AML-193 (cell line): ENCODE measurements around the gene CTSO.

Experiments used
- DNase-seq, 2 experiments: peaks; one replicate each; lab custom pipeline; 2025; lab: John Stamatoyannopoulos, UW

CTSO gene, protein sequence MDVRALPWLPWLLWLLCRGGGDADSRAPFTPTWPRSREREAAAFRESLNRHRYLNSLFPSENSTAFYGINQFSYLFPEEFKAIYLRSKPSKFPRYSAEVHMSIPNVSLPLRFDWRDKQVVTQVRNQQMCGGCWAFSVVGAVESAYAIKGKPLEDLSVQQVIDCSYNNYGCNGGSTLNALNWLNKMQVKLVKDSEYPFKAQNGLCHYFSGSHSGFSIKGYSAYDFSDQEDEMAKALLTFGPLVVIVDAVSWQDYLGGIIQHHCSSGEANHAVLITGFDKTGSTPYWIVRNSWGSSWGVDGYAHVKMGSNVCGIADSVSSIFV

DNA sequence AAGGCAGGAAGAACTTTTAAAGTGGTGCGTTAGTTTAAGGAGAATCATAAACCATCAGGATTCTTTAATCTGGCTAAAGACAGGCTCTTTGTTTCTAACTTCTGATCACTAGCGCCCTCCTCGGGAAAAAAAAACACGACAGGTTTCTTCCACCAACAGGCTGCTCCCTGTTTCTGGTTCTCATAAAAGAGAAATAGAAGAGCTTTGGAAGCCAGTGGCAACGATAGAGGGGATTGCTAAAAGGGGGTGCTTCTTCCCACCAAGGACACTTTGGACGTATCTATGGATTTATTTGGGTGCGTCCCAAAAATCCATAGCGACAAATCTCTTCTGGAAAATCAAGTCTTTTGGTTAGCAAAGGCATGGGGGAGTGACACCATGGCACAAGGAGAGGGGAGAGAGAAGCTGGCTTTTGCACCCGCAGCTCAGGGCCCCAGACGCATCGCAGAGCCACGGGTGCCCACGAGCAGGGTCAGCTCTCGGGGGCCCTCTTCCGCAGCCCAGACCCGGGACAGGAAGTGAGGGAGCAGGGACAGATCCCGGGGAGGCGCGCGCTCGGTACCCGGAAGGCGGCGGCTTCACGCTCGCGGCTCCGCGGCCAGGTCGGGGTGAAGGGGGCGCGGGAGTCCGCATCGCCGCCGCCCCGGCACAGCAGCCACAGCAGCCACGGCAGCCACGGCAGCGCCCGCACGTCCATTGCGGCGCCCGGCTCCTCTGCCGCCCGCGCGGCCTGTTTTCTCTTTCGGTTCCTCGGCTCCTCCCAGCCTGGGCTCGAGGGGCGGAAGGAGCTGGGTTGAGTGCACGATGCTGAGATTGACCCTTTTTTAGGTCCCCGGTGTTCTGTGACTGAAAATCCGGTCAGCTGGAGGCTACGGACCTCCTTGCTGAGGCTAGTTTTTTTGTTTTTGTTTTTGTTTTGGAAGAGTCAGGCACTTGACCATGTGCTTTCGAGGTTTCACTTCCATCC is at the start of gene CTSO:
TSS of gene CTSO (minus strand) at position 716 of the 967 bp plus-strand sequence. CDS start at position 697, 19 bp downstream.
- DNase-seq = peak; percentile 72 to 75

GRCh38 chr4:156000491-156000890 is 46.8 kb upstream of the CTSO start:
- DNase-seq = no peak

GRCh38 chr4:155999725-156000124 is 46.1 kb upstream of the CTSO start:
- no peak for DNase-seq

DNA sequence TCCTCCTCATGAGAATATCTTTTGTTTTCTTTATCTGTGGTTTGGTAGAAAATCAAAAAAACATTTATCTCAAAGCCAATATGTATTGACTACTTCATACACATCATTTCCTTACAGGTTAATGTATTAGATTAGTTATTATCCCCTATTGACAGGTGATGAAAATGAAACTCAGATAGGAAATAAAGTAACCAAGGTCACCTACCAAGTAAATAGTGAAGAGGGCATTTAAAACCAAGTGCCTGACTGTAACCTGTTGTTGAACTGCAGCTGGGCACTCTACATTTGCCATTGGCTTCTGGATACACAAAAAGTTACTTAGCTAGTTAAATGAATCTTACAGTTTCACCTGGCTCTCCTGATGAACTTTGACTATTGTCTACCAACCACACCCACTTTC is 41.4 kb upstream of the CTSO start:
- no peak for DNase-seq

- no peak for DNase-seq
These were observed 30.6 kb upstream of the CTSO start for GRCh38 chr4:155984106-155984797.

GRCh38 chr4:155982736-155983385 is 29.2 kb upstream of the CTSO start:
- no peak for DNase-seq

GRCh38 chr4:155978810-155979209 is 25.1 kb upstream of the CTSO start:
- DNase-seq = no peak

DNA sequence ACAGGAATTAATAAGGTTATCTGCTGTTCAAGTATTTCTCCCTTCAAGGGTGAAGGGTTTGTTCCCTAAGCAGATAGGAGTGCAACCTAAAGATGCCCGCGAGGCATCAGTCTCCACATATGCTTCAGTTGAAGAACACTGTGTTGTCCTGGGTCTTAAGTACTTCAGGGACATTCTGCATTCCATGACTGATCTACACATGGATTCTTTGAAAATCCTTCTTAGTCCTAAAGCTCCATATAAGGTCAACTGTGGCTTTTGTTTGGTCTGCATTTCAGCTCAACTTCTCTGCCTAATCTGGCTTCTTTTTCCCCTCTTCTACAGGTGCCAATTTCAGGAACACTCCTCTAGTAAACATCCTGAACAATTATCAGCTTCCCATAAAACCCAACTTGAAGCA is 21.8 kb upstream of the CTSO start:
- DNase-seq = no peak

DNA sequence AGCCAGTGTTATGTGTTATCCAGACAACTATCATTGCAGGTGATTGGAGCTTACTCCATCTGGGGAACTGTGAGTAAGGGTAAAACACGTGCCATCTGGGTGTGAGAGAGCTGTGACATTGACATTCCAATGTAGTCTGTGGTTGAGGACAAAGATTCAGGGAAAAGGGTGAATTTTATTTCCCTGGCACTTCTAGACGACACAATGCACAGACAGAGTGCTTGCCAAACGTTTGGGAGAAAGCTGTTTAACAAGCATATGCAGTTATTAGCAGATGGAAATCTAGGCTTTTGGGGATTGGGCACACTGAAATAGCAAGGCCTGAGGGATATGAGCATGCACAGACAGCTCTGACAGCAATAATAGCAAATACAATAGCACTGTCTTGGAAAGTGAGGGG is 21.3 kb upstream of the CTSO start:
- no peak for DNase-seq

DNA sequence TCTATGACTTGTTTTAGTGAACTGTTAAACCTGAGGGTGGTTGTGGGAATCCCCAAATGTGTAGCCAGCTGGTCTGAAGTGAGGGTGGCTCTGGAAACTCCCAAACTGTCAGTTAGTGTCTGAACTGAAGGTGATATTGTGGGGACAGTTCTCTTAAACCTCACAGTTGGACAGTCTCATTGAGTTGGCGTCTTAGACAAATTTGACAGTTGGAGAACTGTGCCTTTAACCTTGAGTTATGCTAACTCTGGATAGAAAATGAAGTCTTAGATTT is 20.7 kb upstream of the CTSO start:
- DNase-seq = no peak

DNA sequence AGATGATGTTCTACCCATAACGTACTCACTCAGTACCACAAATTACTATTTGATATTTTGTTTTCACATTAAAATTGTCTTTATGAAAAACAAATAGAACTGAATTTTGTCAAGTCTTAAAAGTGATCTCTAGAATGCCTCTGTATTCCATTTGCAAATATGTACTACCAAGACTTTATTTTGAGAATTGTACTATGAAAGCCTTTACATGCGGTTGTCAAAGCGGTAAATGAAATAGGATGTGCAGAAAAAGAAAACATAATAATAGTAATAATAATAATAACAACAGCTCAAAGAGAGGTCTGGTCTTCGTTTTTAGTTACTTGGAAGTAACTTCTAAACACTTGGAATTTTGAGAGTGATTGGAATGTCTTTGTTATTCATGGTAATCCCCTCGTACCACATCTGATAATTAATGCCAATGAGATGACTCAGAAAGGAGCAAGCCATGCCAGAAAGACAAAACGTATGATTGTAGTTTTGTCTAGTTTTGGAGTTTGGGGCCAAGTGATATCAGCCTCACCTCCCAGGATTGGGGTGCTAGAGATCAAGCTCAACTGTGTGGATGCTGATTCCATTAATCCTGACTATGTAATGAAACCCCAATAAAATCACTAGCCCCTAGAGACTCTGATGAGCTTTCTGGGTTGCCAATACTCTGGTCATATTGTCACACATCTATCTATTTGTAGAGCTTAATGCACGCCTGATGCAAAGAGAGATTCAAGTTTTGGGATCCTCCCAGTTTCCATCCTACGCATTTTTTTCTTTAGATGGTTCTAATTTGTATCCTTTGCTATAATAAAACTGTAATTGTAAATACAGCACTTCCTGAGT is 20.2 kb upstream of the CTSO start:
- no peak for DNase-seq

DNA sequence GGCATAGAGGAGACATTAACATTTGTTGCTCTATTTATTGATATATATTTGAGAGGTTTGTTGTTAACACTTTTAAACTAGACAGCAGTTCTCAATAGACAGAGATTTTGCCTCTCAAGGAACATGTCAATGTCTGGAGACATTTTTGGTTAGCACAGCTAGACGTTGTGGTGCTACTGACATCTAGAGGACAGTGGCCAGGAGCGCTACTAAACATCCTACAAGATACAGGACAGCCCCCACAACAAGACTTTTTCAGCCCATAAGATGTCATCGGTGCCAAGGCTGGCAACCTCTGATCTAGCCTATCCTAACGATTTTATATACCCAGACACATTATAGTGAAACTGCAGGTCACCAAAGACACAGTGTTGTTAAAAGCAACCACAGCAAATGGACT is 18.4 kb upstream of the CTSO start:
- DNase-seq = peak; percentile 29 to 30

GRCh38 chr4:155966731-155967395 is 13.2 kb upstream of the CTSO start:
- DNase-seq = no peak

DNA sequence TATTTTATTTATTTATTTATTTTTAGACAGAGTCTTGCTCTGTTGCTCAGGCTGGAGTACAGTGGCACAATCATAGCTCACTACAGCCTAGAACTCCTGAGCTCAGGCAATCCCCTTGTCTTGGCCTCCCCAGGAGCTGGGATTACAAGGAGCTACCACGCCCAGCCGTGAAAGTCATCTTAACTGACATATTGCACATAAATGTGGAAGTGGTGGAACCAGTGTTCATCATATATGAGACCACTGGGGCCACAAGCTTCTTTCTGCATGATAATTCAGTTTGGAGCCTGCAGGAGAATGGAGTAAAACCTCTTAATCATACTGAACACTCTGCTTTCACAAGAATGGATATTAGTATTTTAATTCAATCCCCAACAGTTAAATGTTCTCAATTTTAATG is 12.5 kb upstream of the CTSO start:
- DNase-seq = no peak

DNA sequence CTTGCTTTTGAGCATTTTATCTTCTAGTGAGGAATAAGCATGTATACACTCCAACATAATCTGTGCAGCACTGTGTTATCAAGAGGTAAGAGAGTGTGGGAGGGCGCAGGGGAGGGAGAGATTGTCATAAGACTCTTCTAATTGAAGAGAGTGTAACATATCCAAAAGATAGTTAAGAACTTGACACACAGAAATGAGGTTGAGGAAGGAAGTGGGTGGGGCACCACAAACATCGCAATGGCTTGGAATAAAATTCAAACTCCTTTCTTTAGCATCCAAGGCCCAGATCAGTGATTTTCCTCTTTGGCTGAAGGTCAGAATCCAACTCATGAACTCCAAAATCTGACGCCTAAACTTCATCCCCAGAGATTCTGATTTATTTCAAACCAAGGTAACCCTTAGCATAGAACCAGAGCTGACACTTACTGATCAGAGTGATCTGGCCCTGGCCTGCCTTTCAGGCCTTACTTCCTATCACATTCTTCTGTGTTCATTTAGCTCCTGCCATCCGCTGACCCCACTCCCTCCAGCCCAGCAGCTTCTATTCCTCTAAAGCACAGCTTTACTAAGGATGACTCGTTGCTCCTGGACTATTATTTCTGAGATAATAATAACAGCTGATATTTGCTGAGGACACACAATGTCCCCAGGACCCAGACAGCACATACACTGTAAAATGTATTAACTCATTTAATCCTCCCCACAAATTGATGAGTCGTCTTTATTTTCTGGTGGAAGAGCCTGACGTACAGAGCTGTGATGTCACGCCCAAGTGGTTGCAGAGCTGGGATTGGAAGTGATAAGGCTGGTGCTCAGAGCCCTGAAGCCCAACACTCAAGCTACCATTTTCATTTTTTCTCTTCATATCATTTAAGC is 10.6 kb upstream of the CTSO start:
- DNase-seq = no peak

- DNase-seq = no peak
These were observed 9.1 kb upstream of the CTSO start for GRCh38 chr4:155962767-155963166.

GRCh38 chr4:155961575-155961974 is 7.9 kb upstream of the CTSO start:
- DNase-seq = no peak

DNA sequence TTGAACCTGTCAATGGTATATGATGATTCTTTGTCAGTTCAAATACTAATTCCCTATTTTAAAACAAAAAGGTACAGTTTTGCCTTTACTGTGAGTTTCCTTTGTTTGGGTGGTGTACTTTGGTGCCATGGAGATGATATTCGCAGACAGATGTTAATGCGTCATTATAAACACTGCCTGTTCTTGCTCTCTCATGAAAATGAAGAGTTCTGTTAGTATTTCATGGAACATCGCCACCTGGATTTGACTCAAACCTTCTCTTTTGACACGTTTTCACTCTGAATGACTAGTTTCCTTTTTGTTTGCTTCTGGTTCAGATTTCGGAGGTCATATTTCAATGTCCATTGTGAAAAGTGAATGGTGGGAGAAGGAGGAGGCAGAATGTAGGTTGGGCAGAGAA is 6.9 kb upstream of the CTSO start:
- no peak for DNase-seq

DNA sequence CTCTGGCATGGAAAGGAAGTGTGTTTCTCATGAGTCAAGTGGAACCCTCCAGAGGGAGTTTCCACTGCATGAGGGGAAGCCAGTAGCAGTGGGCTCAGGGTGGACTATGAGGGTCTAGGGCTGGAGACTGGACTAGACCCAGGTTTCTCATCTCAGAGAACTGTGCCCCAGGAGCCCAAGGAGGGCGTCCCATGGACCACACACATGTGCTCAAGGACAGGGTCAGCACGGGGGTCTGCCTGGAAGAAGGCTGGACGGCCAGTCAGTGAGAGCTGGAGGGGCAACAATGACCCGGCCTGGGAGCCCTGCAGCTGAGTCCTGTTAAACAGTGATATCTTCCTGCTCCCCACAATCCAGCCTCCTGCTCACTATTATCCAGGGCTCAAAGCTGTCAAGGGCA is 5.8 kb upstream of the CTSO start:
- DNase-seq = no peak

- DNase-seq = no peak
These were observed 2.8 kb upstream of the CTSO start for GRCh38 chr4:155956461-155956860.
